DOHH2 (cell line): ENCODE results near the gene CYP46A1.

Experiments
- H3F3A ChIP-seq: fragments of 200-600 bp; sonication (generic), shearing (Covaris generic); 2 replicates; pipeline ENCODE4 v1.6.0; 2016; ENCODE audit warnings: antibody characterized with exemption, mild to moderate bottlenecking; ENCODE audit not compliant: control insufficient read depth, insufficient read depth
- H3K27ac ChIP-seq: fragments of 200-600 bp; sonication (generic); 2 replicates; pipeline ENCODE4 v1.5.1; 2014; ENCODE audit warnings: low read depth, mild to moderate bottlenecking, low read length, moderate library complexity
- H3K27me3 ChIP-seq: fragments of 200-600 bp; sonication (generic); 2 replicates; pipeline ENCODE4 v1.6.1; 2014; ENCODE audit warnings: mild to moderate bottlenecking, low read length, mixed read lengths; ENCODE audit not compliant: control insufficient read depth
- H3K36me3 ChIP-seq: fragments of 200-600 bp; sonication (generic); 2 replicates; pipeline ENCODE4 v1.6.1; 2014; ENCODE audit warnings: mild to moderate bottlenecking, low read length, moderate library complexity, mixed read lengths; ENCODE audit not compliant: control insufficient read depth
- H3K4me1 ChIP-seq: fragments of 200-600 bp; sonication (generic); 2 replicates; pipeline ENCODE4 v1.6.1; 2014; ENCODE audit warnings: mild to moderate bottlenecking, low read length, mixed read lengths; ENCODE audit not compliant: control insufficient read depth
- H3K4me2 ChIP-seq: fragments of 200-600 bp; sonication (generic); 2 replicates; pipeline ENCODE4 v1.6.0; 2014; ENCODE audit warnings: mild to moderate bottlenecking, low read length, moderate library complexity
- H3K4me3 ChIP-seq: fragments of 200-600 bp; sonication (generic); 2 replicates; pipeline ENCODE4 v1.5.1; 2014; ENCODE audit warnings: mild to moderate bottlenecking, low read length, mixed read lengths
- H3K79me2 ChIP-seq: fragments of 200-600 bp; sonication (generic); 2 replicates; pipeline ENCODE4 v1.6.1; 2014; ENCODE audit warnings: mild to moderate bottlenecking, low read length, mixed read lengths; ENCODE audit not compliant: control insufficient read depth
- H3K9me2 ChIP-seq: fragments of 200-600 bp; sonication (generic); replicated peaks from 2 replicates; pipeline ENCODE4 v1.6.1; 2014; ENCODE audit warnings: mild to moderate bottlenecking, low read length, mixed read lengths; ENCODE audit not compliant: control insufficient read depth
- H3K9me3 ChIP-seq: fragments of 200-600 bp; sonication (generic); 2 replicates; pipeline ENCODE4 v1.6.1; 2014; ENCODE audit warnings: antibody characterized with exemption, low read length, mixed read lengths; ENCODE audit not compliant: control insufficient read depth, insufficient read depth
- H4K20me1 ChIP-seq: fragments of 200-600 bp; sonication (generic); 2 replicates; pipeline ENCODE4 v1.6.0; 2014; ENCODE audit warnings: low read depth, mild to moderate bottlenecking, antibody characterized with exemption, low read length, moderate library complexity; ENCODE audit not compliant: control insufficient read depth, insufficient read depth
- CTCF ChIP-seq: fragments of 200-600 bp; sonication (generic); IDR thresholded peaks from one replicate; pipeline ENCODE4 v1.5.1; 2014; ENCODE audit warnings: antibody characterized with exemption, mild to moderate bottlenecking, low read depth, low read length; ENCODE audit not compliant: poor library complexity, severe bottlenecking
- EZH2phosphoT487 ChIP-seq: fragments of 200-600 bp; sonication (generic); IDR thresholded peaks from 2 replicates; pipeline ENCODE4 v1.6.1; 2017; ENCODE audit warnings: borderline replicate concordance, mild to moderate bottlenecking, antibody characterized with exemption, low read length, moderate library complexity, mixed read lengths

CYP46A1 gene

GRCh38 chr14:99663386-99664057, 20.6 kb upstream of the CYP46A1 start:
- Histone ChIP-seq H3K79me2 (no peaks in the 10 kb centered on the region), H3K9me2 (no peaks in the 10 kb centered on the region), H3K9me3 (no peaks in the 10 kb centered on the region), H3F3A (no peaks in the 10 kb centered on the region), H3K27ac (no peak overlapping the region), H3K4me2 (no peak overlapping the region), H3K4me3 (no peak overlapping the region), H3K4me1 (peaks cover 6% of the 10 kb centered on the region; the same call in 1 of the 2 replicates), H3K27me3 (no peaks in the 10 kb centered on the region), H4K20me1 (no peaks in the 10 kb centered on the region), H3K36me3 (no peaks in the 10 kb centered on the region)
- no peak for TF ChIP-seq CTCF
- TF ChIP-seq EZH2phosphoT487, result no peak

GRCh38 chr14:99664058-99664936, 19.8 kb upstream of the CYP46A1 start:
- no peak for TF ChIP-seq EZH2phosphoT487
- H3K4me1 ChIP-seq, result peaks cover 6% of the 10 kb centered on the region; the same call in 1 of the 2 replicates
- no peaks in the 10 kb centered on the region for H3K9me3 ChIP-seq
- H3K4me3 ChIP-seq, result no peak overlapping the region
- H3K27ac ChIP-seq, result no peak overlapping the region
- H3K79me2 ChIP-seq, result no peaks in the 10 kb centered on the region
- H3K27me3 ChIP-seq, result no peaks in the 10 kb centered on the region
- H3K9me2 ChIP-seq, result no peaks in the 10 kb centered on the region
- no peaks in the 10 kb centered on the region for H3F3A ChIP-seq
- H4K20me1 ChIP-seq, result no peaks in the 10 kb centered on the region
- no peaks in the 10 kb centered on the region for H3K36me3 ChIP-seq
- H3K4me2 ChIP-seq, result no peak overlapping the region

GRCh38 chr14:99664937-99665273, 19.2 kb upstream of the CYP46A1 start:
- TF ChIP-seq EZH2phosphoT487 (no peak), CTCF (no peak)
- no peaks in the 10 kb centered on the region for H3K79me2 ChIP-seq
- H3K27me3 ChIP-seq, result no peaks in the 10 kb centered on the region
- H3K4me1 ChIP-seq, result peaks cover 6% of the 10 kb centered on the region; the same call in 1 of the 2 replicates
- H3K4me3 ChIP-seq, result no peak overlapping the region
- H4K20me1 ChIP-seq, result no peaks in the 10 kb centered on the region
- H3K9me3 ChIP-seq, result no peaks in the 10 kb centered on the region
- no peak overlapping the region for H3K27ac ChIP-seq
- no peak overlapping the region for H3K4me2 ChIP-seq
- no peaks in the 10 kb centered on the region for H3K9me2 ChIP-seq
- no peaks in the 10 kb centered on the region for H3F3A ChIP-seq
- H3K36me3 ChIP-seq, result no peaks in the 10 kb centered on the region

GRCh38 chr14:99666533-99666932, 17.6 kb upstream of the CYP46A1 start:
- no peak overlapping the region for H3K4me3 ChIP-seq
- no peaks in the 10 kb centered on the region for H3K9me2 ChIP-seq
- no peak for TF ChIP-seq CTCF
- no peaks in the 10 kb centered on the region for H4K20me1 ChIP-seq
- H3K36me3 ChIP-seq, result no peaks in the 10 kb centered on the region
- no peaks in the 10 kb centered on the region for H3K27me3 ChIP-seq
- H3K4me2 ChIP-seq, result no peak overlapping the region
- no peaks in the 10 kb centered on the region for H3K79me2 ChIP-seq
- no peaks in the 10 kb centered on the region for H3K9me3 ChIP-seq
- H3F3A ChIP-seq, result no peaks in the 10 kb centered on the region
- no peak overlapping the region for H3K27ac ChIP-seq
- H3K4me1 ChIP-seq, result peaks cover 6% of the 10 kb centered on the region; the same call in 1 of the 2 replicates
